CD14-positive monocyte (primary cell): ENCODE data around the gene AHNAK. TPM values are rescaled to one million over a fixed set of nuclear protein-coding genes. Genes with fewer than 3 reads are reported as not detected.
A peak's percentile ranks its signal among the peaks of the same experiment; 100 is the strongest.

Experiments
- DNase-seq, 3 donors: peaks; one replicate each; pipeline ENCODE4 v3.0.0-alpha.2; 2011 to 2022
- H2AFZ ChIP-seq: 2 replicates; pipeline ENCODE4 v1.6.0; 2012; ENCODE audit warnings: mild to moderate bottlenecking, low read depth, low read length, inconsistent platforms; ENCODE audit not compliant: insufficient read depth, poor library complexity, severe bottlenecking
- H3K27ac ChIP-seq, 2 donors: 1 replicate in 1 of 2; 2 replicates in 1 of 2; pipeline ENCODE4 v1.5.1; 2012 to 2013; ENCODE audit warnings: low read length in 2 of 2, control low read depth in 1 of 2, inconsistent platforms in 1 of 2, low read depth in 1 of 2, mild to moderate bottlenecking in 1 of 2
- H3K27me3 ChIP-seq, 2 donors: one replicate each; pipeline versions ENCODE4 v1.6.0 to v1.6.1; 2011 to 2013; ENCODE audit warnings: low read length in 2 of 2; ENCODE audit not compliant: control insufficient read depth in 2 of 2, insufficient read depth in 2 of 2
- H3K36me3 ChIP-seq, 2 donors: replicated peaks in 1 of 2; 1 replicate in 1 of 2; 2 replicates in 1 of 2; pipeline versions ENCODE4 v1.5.1 to v1.6.1; 2012 to 2013; ENCODE audit warnings: low read length in 2 of 2, control low read depth in 1 of 2, inconsistent platforms in 1 of 2, mild to moderate bottlenecking in 1 of 2; ENCODE audit not compliant: insufficient read depth in 2 of 2, control insufficient read depth in 1 of 2
- H3K4me1 ChIP-seq, 2 donors: 1 replicate in 1 of 2; 2 replicates in 1 of 2; pipeline versions ENCODE4 v1.5.1 to v1.6.1; 2012 to 2013; ENCODE audit warnings: low read length in 2 of 2, control low read depth in 1 of 2, inconsistent platforms in 1 of 2, mild to moderate bottlenecking in 1 of 2, moderate library complexity in 1 of 2; ENCODE audit not compliant: insufficient read depth in 2 of 2, control insufficient read depth in 1 of 2
- H3K4me2 ChIP-seq: replicated peaks from 2 replicates; pipeline ENCODE3; 2012; ENCODE audit warnings: low read length, moderate library complexity, mild to moderate bottlenecking; ENCODE audit not compliant: poor library complexity, severe bottlenecking; ENCODE audit errors: extremely low read depth
- H3K4me3 ChIP-seq, 3 experiments: fragments of 200-600 bp in 1 of 3; sonication (generic) in 1 of 3; replicated peaks in 1 of 3; 1 replicate in 2 of 3; 2 replicates in 1 of 3; pipeline ENCODE4 v1.5.1; 2011 to 2013; ENCODE audit warnings: low read length in 3 of 3, mild to moderate bottlenecking in 3 of 3, control low read depth in 2 of 3, low read depth in 2 of 3, inconsistent platforms in 1 of 3, moderate library complexity in 1 of 3
- H3K79me2 ChIP-seq: 2 replicates; pipeline ENCODE4 v1.6.0; 2012; ENCODE audit warnings: mild to moderate bottlenecking, control low read depth, inconsistent platforms, low read length, moderate library complexity; ENCODE audit not compliant: insufficient read depth
- H3K9ac ChIP-seq: 2 replicates; pipeline ENCODE4 v1.6.0; 2017; ENCODE audit warnings: low read length, mild to moderate bottlenecking; ENCODE audit not compliant: insufficient read depth, poor library complexity, severe bottlenecking
- H3K9me3 ChIP-seq, 2 donors: replicated peaks in 1 of 2; 1 replicate in 1 of 2; 2 replicates in 1 of 2; pipeline versions ENCODE4 v1.5.1 to v1.6.1; 2012 to 2013; ENCODE audit warnings: low read length in 2 of 2, control low read depth in 1 of 2; ENCODE audit not compliant: control insufficient read depth in 1 of 2, insufficient read depth in 1 of 2
- H4K20me1 ChIP-seq: 2 replicates; pipeline ENCODE4 v1.6.0; 2012; ENCODE audit warnings: mild to moderate bottlenecking, low read length, control low read depth, moderate library complexity; ENCODE audit not compliant: insufficient read depth
- H3K27ac Mint-ChIP-seq, 7 donors: one replicate each; pipeline ENCODE4 v1.8.0; 2020; ENCODE audit warnings: mild to moderate bottlenecking in 7 of 7, mixed read lengths in 7 of 7, moderate library complexity in 6 of 7, inconsistent platforms in 2 of 7
- H3K27me3 Mint-ChIP-seq, 3 donors: one replicate each; pipeline ENCODE4 v1.8.0; 2021 to 2022; ENCODE audit warnings: low read depth in 3 of 3, mild to moderate bottlenecking in 3 of 3, mixed read lengths in 3 of 3, moderate library complexity in 3 of 3, inconsistent platforms in 1 of 3
- H3K36me3 Mint-ChIP-seq, 2 donors: one replicate each; pipeline ENCODE4 v1.8.0; 2020; ENCODE audit warnings: mixed read lengths in 2 of 2, inconsistent platforms in 1 of 2, mild to moderate bottlenecking in 1 of 2
- H3K4me1 Mint-ChIP-seq: one replicate; pipeline ENCODE4 v1.8.0; 2020; ENCODE audit warnings: mild to moderate bottlenecking, mixed read lengths
- H3K4me3 Mint-ChIP-seq, 2 donors: one replicate each; pipeline ENCODE4 v1.8.0; 2020; ENCODE audit warnings: mild to moderate bottlenecking in 2 of 2, mixed read lengths in 2 of 2, moderate library complexity in 1 of 2
- H3K9me3 Mint-ChIP-seq, 7 donors: one replicate each; pipeline ENCODE4 v1.8.0; 2020 to 2022; ENCODE audit warnings: mixed read lengths in 7 of 7, mild to moderate bottlenecking in 6 of 7, moderate library complexity in 6 of 7, inconsistent platforms in 2 of 7
- WGBS: methylation state at CpG from one replicate; pipeline ENCODE4 v1.1.5; 2013; ENCODE audit warnings: missing lambda C conversion rate; ENCODE audit not compliant: insufficient coverage; 5-methylcytosine and 5-hydroxymethylcytosine counted together
- intact Hi-C, 2 donors: fragments of 100-400 bp; cut with micrococcal nuclease; formaldehyde crosslinking; loops; one replicate each; pipeline versions ENCODE4 v1.15.0 to v1.15.1; 2023
- polyA plus RNA-seq, 3 donors: library from polyadenylated mRNA; depleted of rRNA in 1 of 3; unstranded in 2 of 3; stranded (reverse) in 1 of 3; fragments of 300-500 nt in 2 of 3; fragments of >200 nt in 1 of 3; fragmentation: Illumina TruSeq in 2 of 3; gene quantifications; 1 replicate in 2 of 3; 2 replicates in 1 of 3; pipeline ENCODE4 v1.2.3, GENCODE V29; 2012 to 2021
- TF ChIP-seq, protein P1 (sequence below): fragments of 200-600 bp; IDR thresholded peaks from one replicate; pipeline ENCODE4 v1.8.0; 2022; ENCODE audit warnings: antibody characterized with exemption, mild to moderate bottlenecking

AHNAK gene
- polyA plus RNA-seq, 3 donors, result 80.0 to 201 (median 103) TPM

DNA sequence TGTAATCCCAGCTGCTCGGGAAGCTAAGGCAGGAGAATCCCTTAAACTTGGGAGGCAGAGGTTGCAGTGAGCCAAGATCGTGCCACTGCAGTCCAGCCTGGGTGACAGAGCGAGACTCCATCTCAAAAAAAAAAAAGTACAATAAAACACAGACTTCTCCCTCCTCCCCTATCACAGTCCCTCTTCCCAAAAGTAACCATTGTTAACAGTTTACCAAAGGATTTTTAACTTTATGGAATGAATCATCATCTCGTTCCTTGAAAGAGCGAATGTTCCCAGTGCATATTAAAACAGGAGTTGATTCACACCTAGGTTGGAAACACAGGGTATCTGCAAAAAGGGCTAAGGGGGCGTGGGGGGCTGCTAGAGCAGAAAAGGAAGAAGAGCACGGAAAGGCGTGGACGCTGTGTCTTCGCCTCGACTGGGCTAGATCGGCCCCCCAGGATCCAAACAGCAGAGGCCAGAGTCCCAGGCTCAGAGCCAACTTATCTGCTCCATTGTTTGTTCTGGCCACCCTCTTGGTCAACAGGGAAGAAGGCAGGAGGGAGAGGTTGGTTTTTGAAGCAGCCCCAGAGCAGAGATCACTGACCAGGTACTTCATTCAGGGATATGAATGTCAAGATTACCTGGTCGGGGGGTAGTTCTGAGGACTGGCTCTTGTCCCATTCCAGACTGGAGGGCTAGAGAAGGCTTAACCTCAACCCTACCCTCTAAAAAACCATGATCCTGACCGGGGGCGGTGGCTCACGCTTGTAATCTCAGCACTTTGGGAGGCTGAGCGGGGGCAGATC is 2.1 kb upstream of the AHNAK start:
- Histone ChIP-seq H2AFZ (no peak overlapping the region), H3K79me2 (peaks cover 44% of the 10 kb centered on the region), H3K9me3 (no peaks in the 10 kb centered on the region), H3K27me3 (no peaks in the 10 kb centered on the region), H3K36me3 (no peaks in the 10 kb centered on the region), H3K4me3 (no peak overlapping the region), H4K20me1 (peaks cover 28% of the 10 kb centered on the region), H3K27ac (no peak overlapping the region), H3K4me2 (no peak overlapping the region), H3K4me1 (peaks cover 54 to 55% of the 10 kb centered on the region in 2 donors), H3K9ac (no peak overlapping the region)
- H3K36me3 Mint-ChIP-seq, result peaks cover 8 to 17% of the 10 kb centered on the region in 2 donors
- no peak for DNase-seq
- peaks cover 0 to 26% (median 10%) of the 10 kb centered on the region in 3 donors for H3K27me3 Mint-ChIP-seq
- H3K4me1 Mint-ChIP-seq, result peaks cover 61% of the 10 kb centered on the region
- H3K4me3 Mint-ChIP-seq, result peak overlapping the region in 1 of 2 donors; percentile 86
- TF ChIP-seq, protein P1, sequence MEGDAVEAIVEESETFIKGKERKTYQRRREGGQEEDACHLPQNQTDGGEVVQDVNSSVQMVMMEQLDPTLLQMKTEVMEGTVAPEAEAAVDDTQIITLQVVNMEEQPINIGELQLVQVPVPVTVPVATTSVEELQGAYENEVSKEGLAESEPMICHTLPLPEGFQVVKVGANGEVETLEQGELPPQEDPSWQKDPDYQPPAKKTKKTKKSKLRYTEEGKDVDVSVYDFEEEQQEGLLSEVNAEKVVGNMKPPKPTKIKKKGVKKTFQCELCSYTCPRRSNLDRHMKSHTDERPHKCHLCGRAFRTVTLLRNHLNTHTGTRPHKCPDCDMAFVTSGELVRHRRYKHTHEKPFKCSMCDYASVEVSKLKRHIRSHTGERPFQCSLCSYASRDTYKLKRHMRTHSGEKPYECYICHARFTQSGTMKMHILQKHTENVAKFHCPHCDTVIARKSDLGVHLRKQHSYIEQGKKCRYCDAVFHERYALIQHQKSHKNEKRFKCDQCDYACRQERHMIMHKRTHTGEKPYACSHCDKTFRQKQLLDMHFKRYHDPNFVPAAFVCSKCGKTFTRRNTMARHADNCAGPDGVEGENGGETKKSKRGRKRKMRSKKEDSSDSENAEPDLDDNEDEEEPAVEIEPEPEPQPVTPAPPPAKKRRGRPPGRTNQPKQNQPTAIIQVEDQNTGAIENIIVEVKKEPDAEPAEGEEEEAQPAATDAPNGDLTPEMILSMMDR, result no peak
- intact Hi-C loops, result loop anchor here in 1 of 2 donors (10.0 kb wide), 1 partner anchor 124 kb away; no protein-coding TSS in a partner anchor
- WGBS, result 95% methylated on average over 14 of the region's 17 CpGs
- H3K9me3 Mint-ChIP-seq, result peaks cover 0 to 3% (median 0%) of the 10 kb centered on the region in 7 donors
- H3K27ac Mint-ChIP-seq, result peak overlapping the region in 4 of 7 donors; percentile 25 to 87 (median 71)

DNA sequence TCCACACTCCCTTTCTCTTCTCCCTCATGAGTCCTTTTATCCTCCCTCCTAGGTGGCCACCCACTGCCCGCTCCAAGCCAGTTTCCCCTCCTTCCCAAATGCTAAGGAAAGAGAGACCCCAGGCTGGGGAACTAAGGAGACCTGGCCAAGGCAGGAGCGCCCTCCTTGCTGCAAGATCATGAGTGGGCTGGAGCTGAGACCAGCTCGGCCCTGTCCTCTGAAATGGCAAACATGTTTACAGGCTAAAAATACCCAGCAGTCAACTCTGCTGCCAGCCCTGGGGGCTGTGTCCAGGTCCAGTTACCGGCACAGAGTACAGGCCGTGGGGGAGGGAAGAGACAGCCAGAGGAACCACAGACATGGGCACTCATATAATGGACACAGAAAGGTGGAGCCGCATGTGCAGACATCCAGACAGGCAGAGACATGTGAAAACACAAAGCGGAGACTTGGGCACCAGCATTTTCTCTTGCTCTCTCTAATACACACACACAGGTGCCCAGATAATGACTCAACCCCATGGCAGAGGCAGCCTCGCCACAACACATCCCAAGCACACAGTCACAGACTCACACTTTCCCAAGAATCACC is 1.2 kb upstream of the AHNAK start:
- H3K4me1 Mint-ChIP-seq, result peaks cover 61% of the 10 kb centered on the region
- peaks cover 53% of the 10 kb centered on the region for H3K79me2 ChIP-seq
- H3K9ac ChIP-seq, result no peak overlapping the region
- H3K27me3 ChIP-seq, result no peaks in the 10 kb centered on the region
- H3K36me3 ChIP-seq, result no peaks in the 10 kb centered on the region
- no peak for DNase-seq
- peaks cover 0 to 25% (median 10%) of the 10 kb centered on the region in 3 donors for H3K27me3 Mint-ChIP-seq
- H3K4me3 ChIP-seq, result peak overlapping the region in 2 of 3 experiments; percentile 63 to 87
- peak overlapping the region; percentile 85 to 86 for H3K4me3 Mint-ChIP-seq
- H3K9me3 ChIP-seq, result no peaks in the 10 kb centered on the region
- H4K20me1 ChIP-seq, result peaks cover 37% of the 10 kb centered on the region
- TF ChIP-seq, protein P1, result no peak
- H3K9me3 Mint-ChIP-seq, result peaks cover 0 to 3% (median 0%) of the 10 kb centered on the region in 7 donors
- 90% methylated on average over 6 of the region's 8 CpGs for WGBS
- H3K4me2 ChIP-seq, result peak overlapping the region; percentile 94
- peaks cover 54 to 55% of the 10 kb centered on the region in 2 donors for H3K4me1 ChIP-seq
- H3K27ac Mint-ChIP-seq, result peak overlapping the region in 5 of 7 donors; percentile 9 to 94 (median 16)
- H2AFZ ChIP-seq, result peak overlapping the region; percentile 70
- intact Hi-C loops, result loop anchor here in 1 of 2 donors (10.0 kb wide), 1 partner anchor 123 kb away; no protein-coding TSS in a partner anchor
- H3K27ac ChIP-seq, result no peak overlapping the region
- H3K36me3 Mint-ChIP-seq, result peaks cover 8 to 22% of the 10 kb centered on the region in 2 donors
